ENCODE results near the gene OR8K3.

DNA sequence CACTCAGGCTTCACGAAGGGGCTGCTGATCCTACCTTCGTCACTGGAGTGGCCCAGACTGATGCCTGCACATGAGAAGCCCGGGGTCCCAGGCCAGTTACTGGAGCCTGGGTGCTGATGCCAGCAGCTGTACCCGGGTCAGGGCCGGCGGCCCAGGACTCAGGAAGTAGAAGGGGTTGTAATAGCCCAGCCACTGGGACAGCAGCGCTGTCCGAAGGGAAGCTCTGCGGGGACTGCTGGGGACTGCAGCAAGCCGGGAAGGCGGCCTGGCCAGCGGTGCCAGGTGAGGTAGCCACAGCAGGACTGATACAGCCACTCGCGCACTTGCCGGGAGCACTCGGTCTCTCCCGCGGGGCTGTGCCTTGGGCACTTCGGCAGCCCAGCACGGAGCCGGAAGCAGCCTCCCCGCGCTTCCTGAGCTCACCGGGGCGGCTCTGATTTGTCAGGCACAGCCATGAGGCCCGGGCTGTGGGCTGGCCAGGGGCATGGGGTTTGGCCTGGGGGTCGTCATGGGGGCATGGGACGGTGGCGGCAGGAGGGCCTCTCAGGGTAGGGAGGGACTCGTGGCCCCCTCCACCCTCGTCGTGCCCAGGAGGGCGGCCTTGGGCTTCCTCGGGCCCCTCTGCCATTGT is 17.0 kb downstream of the OR8K3 start:
- TF ChIP-seq TAF1 (IDR thresholded peaks at IDR 0.05; ENCODE audit: borderline replicate concordance, insufficient read depth, low read length): no peak
- TF ChIP-seq, protein P1, sequence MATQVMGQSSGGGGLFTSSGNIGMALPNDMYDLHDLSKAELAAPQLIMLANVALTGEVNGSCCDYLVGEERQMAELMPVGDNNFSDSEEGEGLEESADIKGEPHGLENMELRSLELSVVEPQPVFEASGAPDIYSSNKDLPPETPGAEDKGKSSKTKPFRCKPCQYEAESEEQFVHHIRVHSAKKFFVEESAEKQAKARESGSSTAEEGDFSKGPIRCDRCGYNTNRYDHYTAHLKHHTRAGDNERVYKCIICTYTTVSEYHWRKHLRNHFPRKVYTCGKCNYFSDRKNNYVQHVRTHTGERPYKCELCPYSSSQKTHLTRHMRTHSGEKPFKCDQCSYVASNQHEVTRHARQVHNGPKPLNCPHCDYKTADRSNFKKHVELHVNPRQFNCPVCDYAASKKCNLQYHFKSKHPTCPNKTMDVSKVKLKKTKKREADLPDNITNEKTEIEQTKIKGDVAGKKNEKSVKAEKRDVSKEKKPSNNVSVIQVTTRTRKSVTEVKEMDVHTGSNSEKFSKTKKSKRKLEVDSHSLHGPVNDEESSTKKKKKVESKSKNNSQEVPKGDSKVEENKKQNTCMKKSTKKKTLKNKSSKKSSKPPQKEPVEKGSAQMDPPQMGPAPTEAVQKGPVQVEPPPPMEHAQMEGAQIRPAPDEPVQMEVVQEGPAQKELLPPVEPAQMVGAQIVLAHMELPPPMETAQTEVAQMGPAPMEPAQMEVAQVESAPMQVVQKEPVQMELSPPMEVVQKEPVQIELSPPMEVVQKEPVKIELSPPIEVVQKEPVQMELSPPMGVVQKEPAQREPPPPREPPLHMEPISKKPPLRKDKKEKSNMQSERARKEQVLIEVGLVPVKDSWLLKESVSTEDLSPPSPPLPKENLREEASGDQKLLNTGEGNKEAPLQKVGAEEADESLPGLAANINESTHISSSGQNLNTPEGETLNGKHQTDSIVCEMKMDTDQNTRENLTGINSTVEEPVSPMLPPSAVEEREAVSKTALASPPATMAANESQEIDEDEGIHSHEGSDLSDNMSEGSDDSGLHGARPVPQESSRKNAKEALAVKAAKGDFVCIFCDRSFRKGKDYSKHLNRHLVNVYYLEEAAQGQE (IDR thresholded peaks at IDR 0.05; ENCODE audit: insufficient read depth in 1 of 2, low read depth in 2 of 2, low read length in 2 of 2): no peak
- no peak for TF ChIP-seq POLR2AphosphoS5 (IDR thresholded peaks at IDR 0.05; ENCODE audit: low read depth, low read length)
